Type B pancreatic cell (in vitro differentiated cells): Measurements from ENCODE around the gene SH3D19. TPM values are rescaled to one million over a fixed set of nuclear protein-coding genes. Genes with fewer than 3 reads are reported as not detected.

ENCODE experiments used
- DNase-seq: peaks from one replicate; pipeline ENCODE4 v3.0.0; 2021; ENCODE audit warnings: mixed read lengths; ENCODE audit not compliant: unreplicated experiment; ENCODE audit errors: extremely low spot score
- H3K27ac Mint-ChIP-seq: 2 replicates; pipeline ENCODE4 v1.8.0; 2021; ENCODE audit warnings: mild to moderate bottlenecking, mixed read lengths
- H3K27me3 Mint-ChIP-seq: 2 replicates; pipeline ENCODE4 v1.8.0; 2021; ENCODE audit warnings: mixed read lengths
- H3K36me3 Mint-ChIP-seq: 2 replicates; pipeline ENCODE4 v1.8.0; 2021; ENCODE audit warnings: mixed read lengths
- H3K4me1 Mint-ChIP-seq: one replicate; pipeline ENCODE4 v1.8.0; 2021; ENCODE audit warnings: mixed read lengths; ENCODE audit not compliant: unreplicated experiment
- H3K4me3 Mint-ChIP-seq: 2 replicates; pipeline ENCODE4 v1.8.0; 2021; ENCODE audit warnings: mild to moderate bottlenecking, mixed read lengths
- H3K9me3 Mint-ChIP-seq: 2 replicates; pipeline ENCODE4 v1.8.0; 2021; ENCODE audit warnings: mixed read lengths
- CTCF ChIP-seq: fragments of 200-600 bp; sonication (generic); conservative IDR thresholded peaks from 2 replicates; pipeline ENCODE4 v1.5.0; 2021; ENCODE audit warnings: antibody characterized with exemption, mild to moderate bottlenecking
- total RNA-seq: library from RNA; stranded (reverse); gene quantifications from 2 replicates; pipeline ENCODE4 v1.2.1, GENCODE V29; 2021; ENCODE audit warnings: low replicate concordance

The SH3D19 gene
- total RNA-seq, 1 donor from 2014 or later: 24.3 TPM

GRCh38 chr4:151319490-151319889 is 5.9 kb downstream of the SH3D19 start:
- H3K4me1 Mint-ChIP-seq: peaks cover 40% of the 10 kb centered on the region
- peaks cover 8% of the 10 kb centered on the region for H3K36me3 Mint-ChIP-seq
- H3K9me3 Mint-ChIP-seq: no peaks in the 10 kb centered on the region
- no peak overlapping the region for H3K4me3 Mint-ChIP-seq
- no peak for TF ChIP-seq CTCF
- no peak for DNase-seq
- H3K27me3 Mint-ChIP-seq: no peaks in the 10 kb centered on the region
- no peak overlapping the region for H3K27ac Mint-ChIP-seq

GRCh38 chr4:151318307-151319006 is 6.9 kb downstream of the SH3D19 start:
- H3K27ac Mint-ChIP-seq: no peak overlapping the region
- H3K9me3 Mint-ChIP-seq: no peaks in the 10 kb centered on the region
- H3K36me3 Mint-ChIP-seq: peaks cover 8% of the 10 kb centered on the region
- H3K27me3 Mint-ChIP-seq: no peaks in the 10 kb centered on the region
- no peak for DNase-seq
- H3K4me1 Mint-ChIP-seq: peaks cover 40% of the 10 kb centered on the region
- no peak overlapping the region for H3K4me3 Mint-ChIP-seq
- no peak for TF ChIP-seq CTCF

- peaks cover 26% of the 10 kb centered on the region for H3K4me1 Mint-ChIP-seq
- no peak for DNase-seq
- no peaks in the 10 kb centered on the region for H3K9me3 Mint-ChIP-seq
- no peak for TF ChIP-seq CTCF
- peaks cover 8% of the 10 kb centered on the region for H3K36me3 Mint-ChIP-seq
- H3K27me3 Mint-ChIP-seq: no peaks in the 10 kb centered on the region
- no peak overlapping the region for H3K4me3 Mint-ChIP-seq
- H3K27ac Mint-ChIP-seq: no peak overlapping the region
These were observed 8.8 kb downstream of the SH3D19 start for GRCh38 chr4:151316645-151317044.

GRCh38 chr4:151315212-151315886 is 10.1 kb downstream of the SH3D19 start:
- Mint-ChIP-seq H3K27me3 (no peaks in the 10 kb centered on the region), H3K4me3 (no peak overlapping the region), H3K36me3 (peaks cover 8% of the 10 kb centered on the region), H3K4me1 (peaks cover 19% of the 10 kb centered on the region), H3K27ac (no peak overlapping the region), H3K9me3 (no peaks in the 10 kb centered on the region)
- no peak for DNase-seq
- no peak for TF ChIP-seq CTCF

- H3K4me3 Mint-ChIP-seq: no peak overlapping the region
- peaks cover 19% of the 10 kb centered on the region for H3K4me1 Mint-ChIP-seq
- H3K9me3 Mint-ChIP-seq: no peaks in the 10 kb centered on the region
- no peak for DNase-seq
- H3K27me3 Mint-ChIP-seq: no peaks in the 10 kb centered on the region
- H3K27ac Mint-ChIP-seq: no peak overlapping the region
- TF ChIP-seq CTCF: no peak
- H3K36me3 Mint-ChIP-seq: peaks cover 8% of the 10 kb centered on the region
These were observed 10.9 kb downstream of the SH3D19 start for GRCh38 chr4:151314479-151314878.
